IMR-90 (cell line): Measurements from ENCODE around the gene C1orf105. TPM values are rescaled to one million over a fixed set of nuclear protein-coding genes. Genes with fewer than 3 reads are reported as not detected.

ENCODE experiments used
- ATAC-seq: fragments of 200-7000 bp; cut with Tn5 transposase; 2 replicates; pipeline ENCODE4 v1.9.1; 2020; ENCODE audit warnings: low read depth, mild to moderate bottlenecking, moderate library complexity
- BruUV-seq: library from RNA; stranded (reverse); fragments of 400-500 nt; replicated peaks from 2 replicates; lab custom pipeline; 2021; lab: Mats Ljungman, UMichigan
- CTCF ChIA-PET: fragments of 300-600 bp; formaldehyde crosslinking; extraction: SDS; loops from one replicate; lab custom pipeline; 2021; ENCODE audit warnings: antibody characterized with exemption; lab: Yijun Ruan, JAX
- POLR2A ChIA-PET: fragments of 300-600 bp; sonication (Branson Sonifier 250); formaldehyde crosslinking; loops from one replicate; lab custom pipeline; 2022; ENCODE audit warnings: antibody characterized with exemption; ENCODE audit not compliant: unreplicated experiment; lab: Charles Lee
- DNase-seq: peaks from one replicate; pipeline ENCODE4 v3.0.0; 2013
- H2AFZ ChIP-seq: replicated peaks from 2 replicates; pipeline ENCODE3; 2013; ENCODE audit warnings: low read length, mild to moderate bottlenecking; ENCODE audit not compliant: poor library complexity
- H2AK5ac ChIP-seq: 2 replicates; pipeline ENCODE4 v1.6.1; 2013; ENCODE audit warnings: low read depth, low read length, inconsistent platforms
- H2AK9ac ChIP-seq: replicated peaks from 2 replicates; pipeline ENCODE3; 2013; ENCODE audit warnings: mild to moderate bottlenecking, low read depth, low read length, moderate library complexity; ENCODE audit not compliant: poor library complexity
- H2BK120ac ChIP-seq: 2 replicates; pipeline ENCODE4 v1.6.1; 2013; ENCODE audit warnings: low read depth, low read length, inconsistent platforms
- H2BK15ac ChIP-seq: 3 replicates; pipeline ENCODE4 v1.6.1; 2013; ENCODE audit warnings: low read depth, low read length, inconsistent platforms
- H2BK20ac ChIP-seq: 2 replicates; pipeline ENCODE4 v1.6.1; 2013; ENCODE audit warnings: low read depth, mild to moderate bottlenecking, inconsistent platforms, low read length, moderate library complexity
- H2BK5ac ChIP-seq: 2 replicates; pipeline ENCODE4 v1.6.1; 2013; ENCODE audit warnings: mild to moderate bottlenecking, low read depth, low read length, inconsistent platforms; ENCODE audit not compliant: poor library complexity, severe bottlenecking
- H3K14ac ChIP-seq: replicated peaks from 2 replicates; pipeline ENCODE4 v1.6.1; 2013; ENCODE audit warnings: low read depth, low read length, inconsistent platforms
- H3K18ac ChIP-seq: 2 replicates; pipeline ENCODE4 v1.6.1; 2013; ENCODE audit warnings: low read depth, low read length, control low read depth
- H3K23ac ChIP-seq: 2 replicates; pipeline ENCODE4 v1.6.1; 2013; ENCODE audit warnings: low read depth, low read length, inconsistent platforms
- H3K27ac ChIP-seq: 2 replicates; pipeline ENCODE4 v1.5.1; 2013; ENCODE audit warnings: mild to moderate bottlenecking, control low read depth, low read length; ENCODE audit not compliant: insufficient read depth
- H3K27me3 ChIP-seq: 2 replicates; pipeline ENCODE4 v1.6.1; 2013; ENCODE audit warnings: low read length; ENCODE audit not compliant: control insufficient read depth, insufficient read depth
- H3K36me3 ChIP-seq: 2 replicates; pipeline ENCODE4 v1.6.1; 2013; ENCODE audit warnings: low read length, mixed read lengths; ENCODE audit not compliant: control insufficient read depth, insufficient read depth
- H3K4ac ChIP-seq: 2 replicates; pipeline ENCODE4 v1.6.1; 2013; ENCODE audit warnings: low read depth, low read length, inconsistent platforms
- H3K4me1 ChIP-seq: 2 replicates; pipeline ENCODE4 v1.6.1; 2013; ENCODE audit warnings: low read length, mixed read lengths; ENCODE audit not compliant: control insufficient read depth, insufficient read depth
- H3K4me2 ChIP-seq: 2 replicates; pipeline ENCODE4 v1.6.1; 2013; ENCODE audit warnings: low read depth, mild to moderate bottlenecking, control low read depth, low read length, moderate library complexity
- H3K4me3 ChIP-seq: 2 replicates; pipeline ENCODE4 v1.5.1; 2013; ENCODE audit warnings: low read depth, mild to moderate bottlenecking, control low read depth, low read length, moderate library complexity; ENCODE audit not compliant: insufficient read depth
- H3K56ac ChIP-seq: 2 replicates; pipeline ENCODE4 v1.6.1; 2013; ENCODE audit warnings: low read length, inconsistent platforms; ENCODE audit not compliant: insufficient read depth; ENCODE audit errors: extremely low read depth
- H3K79me1 ChIP-seq, 2 experiments: 2 replicates each; pipeline ENCODE4 v1.6.1; 2013; ENCODE audit warnings: low read length in 2 of 2, inconsistent platforms in 1 of 2, low read depth in 1 of 2
- H3K9ac ChIP-seq: 2 replicates; pipeline ENCODE4 v1.6.1; 2013; ENCODE audit warnings: low read depth, low read length, control low read depth
- H3K9me1 ChIP-seq: 2 replicates; pipeline ENCODE4 v1.6.1; 2013; ENCODE audit warnings: low read length, inconsistent platforms; ENCODE audit not compliant: insufficient read depth
- H3K9me3 ChIP-seq: 2 replicates; pipeline ENCODE4 v1.6.1; 2013; ENCODE audit warnings: low read length; ENCODE audit not compliant: control insufficient read depth, insufficient read depth
- H4K20me1 ChIP-seq: 2 replicates; pipeline ENCODE4 v1.6.1; 2013; ENCODE audit warnings: low read length, inconsistent platforms; ENCODE audit not compliant: insufficient read depth
- H4K5ac ChIP-seq: 2 replicates; pipeline ENCODE4 v1.6.1; 2013; ENCODE audit warnings: mild to moderate bottlenecking, low read depth, low read length, control low read depth
- H4K8ac ChIP-seq, 2 experiments: 2 replicates each; pipeline ENCODE4 v1.6.1; 2013; ENCODE audit warnings: low read depth in 2 of 2, low read length in 2 of 2, control low read depth in 1 of 2, inconsistent platforms in 1 of 2
- H4K91ac ChIP-seq: 2 replicates; pipeline ENCODE4 v1.6.1; 2013; ENCODE audit warnings: low read depth, low read length, inconsistent platforms; ENCODE audit not compliant: insufficient read depth
- RCOR1 ChIP-seq: IDR thresholded peaks from 2 replicates; pipeline ENCODE4 v1.6.1; 2012; ENCODE audit warnings: mild to moderate bottlenecking, low read length, improper control_type of control experiment; ENCODE audit not compliant: insufficient replicate concordance
- SMC3 ChIP-seq: fragments of 150-350 bp; IDR thresholded peaks from 2 replicates; pipeline ENCODE4 v1.6.1; 2016; ENCODE audit warnings: low read depth, mild to moderate bottlenecking, antibody characterized with exemption, low read length, moderate library complexity
- WGBS, 2 experiments: methylation state at CpG; one replicate each; pipeline versions ENCODE4 v1.1.5 to v1.1.7; 2013; ENCODE audit warnings: missing lambda C conversion rate in 2 of 2; ENCODE audit not compliant: insufficient read length in 1 of 2; ENCODE audit errors: extremely low coverage in 2 of 2; 5-methylcytosine and 5-hydroxymethylcytosine counted together
- dilution Hi-C: fragments of 300-500 bp; cut with HindIII; formaldehyde crosslinking; loops from one replicate; pipeline ENCODE4 v1.14.3; 2018; ENCODE audit warnings: low sequenced_read_pairs; ENCODE audit not compliant: unreplicated experiment
- in situ Hi-C: fragments of 300-500 bp; cut with MboI; formaldehyde crosslinking; loops from 3 replicates; pipeline ENCODE4 v1.14.3; 2019; ENCODE audit warnings: low sequenced_read_pairs, inconsistent platforms, mixed read lengths
- intact Hi-C: fragments of 100-400 bp; cut with micrococcal nuclease; formaldehyde crosslinking; loops from 2 replicates; pipeline ENCODE4 v1.10.0; 2022
- polyA plus RNA-seq, 3 experiments: library from polyadenylated mRNA; depleted of rRNA; stranded (reverse); fragments of >200 nt; gene quantifications; 2 replicates each; pipeline ENCODE4 v1.2.3, GENCODE V29; 2012; ENCODE audit warnings: low replicate concordance in 1 of 3
- total RNA-seq: library from RNA; depleted of rRNA; stranded (reverse); fragments of >200 nt; gene quantifications from 2 replicates; pipeline ENCODE4 v1.2.3, GENCODE V29; 2012
- TF ChIP-seq, protein P1 (sequence below): fragments of 150-350 bp; IDR thresholded peaks from 2 replicates; pipeline ENCODE4 v1.6.1; 2017; ENCODE audit warnings: mild to moderate bottlenecking, antibody characterized with exemption, low read length, low read depth

The C1orf105 gene
- total and polyA plus RNA-seq, 2 of the 4 experiments (the other 2 are of a cell fraction) = not detected

DNA sequence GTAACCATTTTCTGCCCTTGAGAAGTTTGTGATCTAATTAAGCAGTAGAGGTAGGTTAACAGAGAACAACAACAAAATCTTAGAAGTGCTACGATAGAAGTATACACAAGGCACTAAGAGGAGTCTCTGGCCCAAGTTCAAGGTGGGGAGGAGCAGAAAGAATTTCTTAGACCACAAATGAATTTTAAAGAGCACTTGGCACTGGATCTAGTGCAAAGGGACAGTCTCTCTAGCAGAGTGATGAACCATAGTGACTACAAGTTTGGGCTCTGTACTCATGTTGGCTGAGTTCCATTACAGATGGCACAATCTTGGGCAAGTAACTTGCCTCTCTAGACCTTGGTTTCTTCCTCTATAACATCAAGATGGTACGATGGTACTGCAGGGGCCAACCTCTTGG, 56.7 kb downstream of the C1orf105 start:
- dilution Hi-C loops = no loop called here
- Histone ChIP-seq H4K20me1 (no peaks in the 10 kb centered on the region), H2BK15ac (no peak overlapping the region), H3K23ac (no peak overlapping the region), H3K27me3 (peaks cover 16% of the 10 kb centered on the region), H3K27ac (no peak overlapping the region), H3K14ac (no peak overlapping the region), H2BK20ac (no peak overlapping the region), H3K9ac (no peak overlapping the region), H4K5ac (no peak overlapping the region), H4K8ac (no peak overlapping the region), H3K4me3 (no peak overlapping the region), H2AK5ac (no peak overlapping the region), H2AFZ (no peak overlapping the region), H3K9me3 (no peaks in the 10 kb centered on the region), H3K4me2 (no peak overlapping the region), H2BK120ac (no peak overlapping the region), H2BK5ac (no peak overlapping the region), H4K91ac (no peak overlapping the region), H3K4ac (no peak overlapping the region), H3K79me1 (no peaks in the 10 kb centered on the region), H3K4me1 (peaks cover 2% of the 10 kb centered on the region; the same call in 1 of the 2 replicates), H3K9me1 (no peaks in the 10 kb centered on the region; the same call in 1 of the 2 replicates), H2AK9ac (no peak overlapping the region), H3K56ac (no peak overlapping the region), H3K18ac (no peak overlapping the region), H3K36me3 (no peaks in the 10 kb centered on the region)
- no peak for DNase-seq
- WGBS, 2 experiments = no CpG with 5 or more reads among the region's 2 CpGs
- CTCF ChIA-PET = no interaction called here
- ATAC-seq = no peak
- intact Hi-C loops = no loop called here
- in situ Hi-C loops = no loop called here
- no TSS peak for BruUV-seq
- POLR2A ChIA-PET = no interaction called here
- TF ChIP-seq RCOR1 (no peak), SMC3 (no peak)
- TF ChIP-seq, protein P1, sequence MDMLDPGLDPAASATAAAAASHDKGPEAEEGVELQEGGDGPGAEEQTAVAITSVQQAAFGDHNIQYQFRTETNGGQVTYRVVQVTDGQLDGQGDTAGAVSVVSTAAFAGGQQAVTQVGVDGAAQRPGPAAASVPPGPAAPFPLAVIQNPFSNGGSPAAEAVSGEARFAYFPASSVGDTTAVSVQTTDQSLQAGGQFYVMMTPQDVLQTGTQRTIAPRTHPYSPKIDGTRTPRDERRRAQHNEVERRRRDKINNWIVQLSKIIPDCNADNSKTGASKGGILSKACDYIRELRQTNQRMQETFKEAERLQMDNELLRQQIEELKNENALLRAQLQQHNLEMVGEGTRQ = no peak
